Trophoblast cell (in vitro differentiated cells and primary cell): ENCODE results near the gene METRNL.

Experiments used
- DNase-seq, 2 donors: peaks; one replicate each; pipeline ENCODE4 v3.0.0-alpha.2; 2016
- H2AFZ ChIP-seq: 2 replicates; pipeline ENCODE4 v1.6.1; 2013; ENCODE audit warnings: low read length, moderate library complexity, mild to moderate bottlenecking; ENCODE audit not compliant: insufficient read depth, poor library complexity
- H2AK5ac ChIP-seq: 2 replicates; pipeline ENCODE4 v1.6.1; 2013; ENCODE audit warnings: mild to moderate bottlenecking, low read length
- H2BK120ac ChIP-seq: 2 replicates; pipeline ENCODE4 v1.6.1; 2013; ENCODE audit warnings: low read length, mild to moderate bottlenecking, moderate library complexity; ENCODE audit not compliant: insufficient read depth, poor library complexity
- H2BK12ac ChIP-seq: 2 replicates; pipeline ENCODE4 v1.6.1; 2013; ENCODE audit warnings: mild to moderate bottlenecking, low read length, moderate library complexity
- H2BK5ac ChIP-seq: 2 replicates; pipeline ENCODE4 v1.6.1; 2013; ENCODE audit warnings: low read length, low read depth, moderate library complexity, mild to moderate bottlenecking; ENCODE audit not compliant: poor library complexity
- H3K14ac ChIP-seq: 2 replicates; pipeline ENCODE4 v1.6.1; 2013; ENCODE audit warnings: mild to moderate bottlenecking, low read length
- H3K18ac ChIP-seq: 2 replicates; pipeline ENCODE4 v1.6.1; 2013; ENCODE audit warnings: mild to moderate bottlenecking, low read length
- H3K23ac ChIP-seq: 2 replicates; pipeline ENCODE4 v1.6.1; 2013; ENCODE audit warnings: low read length
- H3K27ac ChIP-seq: 2 replicates; pipeline ENCODE4 v1.5.1; 2013; ENCODE audit warnings: low read depth, mild to moderate bottlenecking, inconsistent platforms, low read length, moderate library complexity
- H3K27me3 ChIP-seq: 2 replicates; pipeline ENCODE4 v1.6.1; 2013; ENCODE audit warnings: inconsistent platforms, mild to moderate bottlenecking, low read length, moderate library complexity; ENCODE audit not compliant: insufficient read depth
- H3K36me3 ChIP-seq, 2 experiments: 1 replicate in 1 of 2; 2 replicates in 1 of 2; pipeline ENCODE4 v1.6.1; 2013; ENCODE audit warnings: low read length in 2 of 2, mild to moderate bottlenecking in 2 of 2, moderate library complexity in 1 of 2; ENCODE audit not compliant: insufficient read depth in 2 of 2, control insufficient read depth in 1 of 2
- H3K4ac ChIP-seq: 2 replicates; pipeline ENCODE4 v1.6.1; 2013; ENCODE audit warnings: low read depth, mild to moderate bottlenecking, low read length, moderate library complexity
- H3K4me1 ChIP-seq, 2 experiments: 1 replicate in 1 of 2; 2 replicates in 1 of 2; pipeline ENCODE4 v1.6.1; 2013; ENCODE audit warnings: low read length in 2 of 2, mild to moderate bottlenecking in 2 of 2, moderate library complexity in 1 of 2; ENCODE audit not compliant: insufficient read depth in 2 of 2, control insufficient read depth in 1 of 2
- H3K4me2 ChIP-seq: 2 replicates; pipeline ENCODE4 v1.6.1; 2013; ENCODE audit warnings: inconsistent platforms, mild to moderate bottlenecking, low read length, moderate library complexity
- H3K4me3 ChIP-seq: 2 replicates; pipeline ENCODE4 v1.5.1; 2013; ENCODE audit warnings: mild to moderate bottlenecking, low read depth, low read length, inconsistent platforms
- H3K79me1 ChIP-seq: one replicate; pipeline ENCODE4 v1.6.1; 2013; ENCODE audit warnings: low read length
- H3K79me2 ChIP-seq: 2 replicates; pipeline ENCODE4 v1.6.1; 2013; ENCODE audit warnings: low read length, mild to moderate bottlenecking; ENCODE audit not compliant: control insufficient read depth, insufficient read depth, poor library complexity
- H3K9ac ChIP-seq: 2 replicates; pipeline ENCODE4 v1.6.1; 2013; ENCODE audit warnings: mild to moderate bottlenecking, low read length
- H3K9me3 ChIP-seq: 2 replicates; pipeline ENCODE4 v1.6.1; 2013; ENCODE audit warnings: low read depth, mild to moderate bottlenecking, control low read depth, inconsistent platforms, low read length; ENCODE audit not compliant: insufficient read depth
- H4K12ac ChIP-seq: 2 replicates; pipeline ENCODE4 v1.6.1; 2013; ENCODE audit warnings: low read depth, mild to moderate bottlenecking, low read length, moderate library complexity
- H4K8ac ChIP-seq: 2 replicates; pipeline ENCODE4 v1.6.1; 2013; ENCODE audit warnings: low read depth, mild to moderate bottlenecking, low read length, moderate library complexity
- H4K91ac ChIP-seq: one replicate; pipeline ENCODE4 v1.6.1; 2013; ENCODE audit warnings: low read depth, mild to moderate bottlenecking, low read length, moderate library complexity
- WGBS: extraction: QIAGEN DNeasy Blood & Tissue Kit; methylation state at CpG from one replicate; pipeline ENCODE4 v1.1.7; 2013; ENCODE audit warnings: missing lambda C conversion rate; ENCODE audit not compliant: insufficient read length, insufficient coverage; ENCODE audit errors: extremely low coverage; 5-methylcytosine and 5-hydroxymethylcytosine counted together

METRNL gene

GRCh38 chr17:83128306-83129240 is 49.2 kb downstream of the METRNL start:
- Histone ChIP-seq H3K4me3 (no peak overlapping the region), H3K18ac (no peak overlapping the region), H3K79me1 (no peaks in the 10 kb centered on the region), H3K14ac (no peak overlapping the region), H2BK5ac (no peak overlapping the region), H2BK120ac (no peak overlapping the region), H3K36me3 (no peaks in the 10 kb centered on the region), H3K27me3 (no peaks in the 10 kb centered on the region), H3K23ac (no peak overlapping the region), H3K4ac (no peak overlapping the region), H2BK12ac (no peak overlapping the region), H4K91ac (no peak overlapping the region), H4K8ac (no peak overlapping the region), H3K9ac (no peak overlapping the region), H3K4me1 (no peaks in the 10 kb centered on the region), H2AK5ac (no peak overlapping the region), H4K12ac (no peak overlapping the region), H2AFZ (no peak overlapping the region), H3K4me2 (no peak overlapping the region), H3K27ac (no peak overlapping the region), H3K79me2 (no peaks in the 10 kb centered on the region), H3K9me3 (peaks cover 46% of the 10 kb centered on the region)
- no peak for DNase-seq
- WGBS, result no CpG with 5 or more reads among the region's 32 CpGs

DNA sequence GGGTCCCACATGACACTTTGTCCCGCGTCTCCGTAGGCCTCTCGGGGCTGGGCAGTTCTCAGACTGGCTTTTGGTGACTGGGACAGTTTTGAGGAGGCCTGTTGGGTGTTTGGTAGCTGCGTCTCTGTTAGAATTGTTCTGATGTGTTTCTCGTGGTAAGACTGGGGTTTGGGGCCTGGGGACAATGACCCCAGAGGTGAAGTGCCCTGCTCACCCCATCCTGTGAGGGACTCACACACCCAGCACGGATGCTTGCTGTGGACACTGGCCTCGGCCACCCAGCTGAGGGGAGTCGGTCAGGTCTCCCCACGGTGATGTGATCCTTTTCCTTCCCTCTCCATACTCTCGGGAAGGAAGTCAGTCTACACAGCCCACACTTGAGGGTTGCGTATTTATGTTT is 50.3 kb downstream of the METRNL start:
- Histone ChIP-seq H2BK120ac (no peak overlapping the region), H3K4me3 (peak overlapping the region; percentile 40), H4K8ac (no peak overlapping the region), H3K9me3 (peaks cover 44% of the 10 kb centered on the region), H2BK5ac (no peak overlapping the region), H3K14ac (no peak overlapping the region), H3K4me2 (no peak overlapping the region), H3K79me1 (no peaks in the 10 kb centered on the region), H3K36me3 (no peaks in the 10 kb centered on the region), H4K12ac (no peak overlapping the region), H3K18ac (no peak overlapping the region), H2BK12ac (no peak overlapping the region), H2AFZ (no peak overlapping the region), H3K4me1 (no peaks in the 10 kb centered on the region), H3K27me3 (no peaks in the 10 kb centered on the region), H4K91ac (no peak overlapping the region), H3K79me2 (no peaks in the 10 kb centered on the region), H3K9ac (no peak overlapping the region), H3K23ac (no peak overlapping the region), H2AK5ac (no peak overlapping the region), H3K4ac (no peak overlapping the region), H3K27ac (no peak overlapping the region)
- WGBS, result no CpG with 5 or more reads among the region's 12 CpGs
- no peak for DNase-seq

DNA sequence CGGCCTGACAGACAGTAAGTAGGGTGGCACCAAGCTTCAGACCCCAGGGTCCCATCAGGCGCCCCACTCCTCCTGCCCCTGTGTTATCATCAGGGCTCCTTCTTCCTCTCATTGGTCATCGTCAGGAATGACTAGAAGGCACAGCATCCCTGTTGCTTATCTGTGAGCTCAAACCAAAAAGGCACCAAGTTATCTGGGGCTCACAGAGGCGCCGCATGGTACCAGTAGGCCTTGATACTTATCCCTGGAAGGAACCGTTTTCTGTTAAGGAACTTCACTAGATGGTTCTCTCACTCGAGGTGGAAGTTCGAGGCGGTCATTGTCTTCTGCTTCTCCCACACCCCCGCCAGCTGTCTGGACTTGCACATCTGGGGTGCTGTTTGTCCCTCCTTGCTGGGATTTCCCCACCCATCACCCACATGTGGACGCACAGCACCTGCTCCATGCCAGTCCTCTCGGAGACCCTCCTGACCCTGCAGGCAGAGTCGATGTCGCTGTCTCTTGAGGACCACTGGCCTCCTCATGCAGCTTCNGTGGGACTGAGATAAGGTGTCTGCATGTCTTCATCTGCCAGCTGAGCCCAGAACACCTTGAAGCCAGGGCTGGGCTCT is 52.1 kb downstream of the METRNL start:
- Histone ChIP-seq H3K18ac (no peak overlapping the region), H4K91ac (no peak overlapping the region), H3K36me3 (no peaks in the 10 kb centered on the region), H2BK12ac (no peak overlapping the region), H3K14ac (no peak overlapping the region), H3K4ac (no peak overlapping the region), H3K4me3 (no peak overlapping the region), H3K27me3 (no peaks in the 10 kb centered on the region), H3K27ac (no peak overlapping the region), H3K9me3 (peaks cover 44% of the 10 kb centered on the region), H2AFZ (no peak overlapping the region), H4K12ac (no peak overlapping the region), H3K4me2 (no peak overlapping the region), H2BK120ac (no peak overlapping the region), H3K4me1 (no peaks in the 10 kb centered on the region), H3K79me1 (no peaks in the 10 kb centered on the region), H2BK5ac (no peak overlapping the region), H3K23ac (no peak overlapping the region), H4K8ac (no peak overlapping the region), H3K9ac (no peak overlapping the region), H3K79me2 (no peaks in the 10 kb centered on the region), H2AK5ac (no peak overlapping the region)
- DNase-seq, result no peak
- no CpG with 5 or more reads among the region's 14 CpGs for WGBS

- Histone ChIP-seq H4K8ac (no peak overlapping the region), H2BK120ac (no peak overlapping the region), H3K27me3 (no peaks in the 10 kb centered on the region), H3K9ac (no peak overlapping the region), H4K91ac (no peak overlapping the region), H3K79me2 (no peaks in the 10 kb centered on the region), H2BK5ac (no peak overlapping the region), H3K4ac (no peak overlapping the region), H3K18ac (no peak overlapping the region), H3K4me2 (no peak overlapping the region), H3K4me1 (no peaks in the 10 kb centered on the region), H2BK12ac (no peak overlapping the region), H3K79me1 (no peaks in the 10 kb centered on the region), H3K36me3 (no peaks in the 10 kb centered on the region), H3K14ac (no peak overlapping the region), H3K4me3 (no peak overlapping the region), H4K12ac (no peak overlapping the region), H3K27ac (no peak overlapping the region), H3K23ac (no peak overlapping the region), H3K9me3 (peaks cover 45% of the 10 kb centered on the region), H2AFZ (no peak overlapping the region), H2AK5ac (no peak overlapping the region)
- no peak for DNase-seq
- WGBS, result no CpG with 5 or more reads among the region's 21 CpGs
These were observed 53.1 kb downstream of the METRNL start for GRCh38 chr17:83132251-83133081.
